Hematopoietic multipotent progenitor cell (in vitro differentiated cells): ENCODE results near the gene NOTCH1. TPM values are rescaled to one million over a fixed set of nuclear protein-coding genes. Genes with fewer than 3 reads are reported as not detected.

Experiments used
- DNase-seq, 3 donors: peaks; one replicate each; pipeline ENCODE4 v3.0.0-alpha.2; 2011 to 2015; ENCODE audit warnings: low read depth in 2 of 3, low spot score in 2 of 3
- total RNA-seq: library from RNA; depleted of rRNA; stranded (reverse); fragments of >200 nt; gene quantifications from one replicate; pipeline ENCODE4 v1.2.3, GENCODE V29; 2012

The NOTCH1 gene
- total RNA-seq, 1 donor: 190 TPM

DNA sequence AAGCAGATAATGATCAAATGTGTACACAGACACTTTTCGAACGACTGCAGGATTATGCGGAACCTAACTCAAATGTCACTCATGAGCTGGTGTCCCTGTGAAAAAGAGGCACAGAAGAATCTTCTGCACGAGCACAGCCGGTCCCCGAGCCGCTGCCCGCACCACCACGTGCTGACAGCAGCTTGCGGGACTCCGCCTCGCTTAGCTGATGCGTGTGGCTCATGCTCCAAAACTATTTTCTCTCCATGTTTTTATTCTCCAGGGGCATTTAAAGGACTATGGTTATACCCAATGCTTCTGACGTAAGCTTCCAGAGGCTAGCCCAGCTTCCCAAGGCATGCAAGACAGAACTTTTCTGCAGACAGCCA, 72.5 kb downstream of the NOTCH1 start:
- no peak for DNase-seq

DNA sequence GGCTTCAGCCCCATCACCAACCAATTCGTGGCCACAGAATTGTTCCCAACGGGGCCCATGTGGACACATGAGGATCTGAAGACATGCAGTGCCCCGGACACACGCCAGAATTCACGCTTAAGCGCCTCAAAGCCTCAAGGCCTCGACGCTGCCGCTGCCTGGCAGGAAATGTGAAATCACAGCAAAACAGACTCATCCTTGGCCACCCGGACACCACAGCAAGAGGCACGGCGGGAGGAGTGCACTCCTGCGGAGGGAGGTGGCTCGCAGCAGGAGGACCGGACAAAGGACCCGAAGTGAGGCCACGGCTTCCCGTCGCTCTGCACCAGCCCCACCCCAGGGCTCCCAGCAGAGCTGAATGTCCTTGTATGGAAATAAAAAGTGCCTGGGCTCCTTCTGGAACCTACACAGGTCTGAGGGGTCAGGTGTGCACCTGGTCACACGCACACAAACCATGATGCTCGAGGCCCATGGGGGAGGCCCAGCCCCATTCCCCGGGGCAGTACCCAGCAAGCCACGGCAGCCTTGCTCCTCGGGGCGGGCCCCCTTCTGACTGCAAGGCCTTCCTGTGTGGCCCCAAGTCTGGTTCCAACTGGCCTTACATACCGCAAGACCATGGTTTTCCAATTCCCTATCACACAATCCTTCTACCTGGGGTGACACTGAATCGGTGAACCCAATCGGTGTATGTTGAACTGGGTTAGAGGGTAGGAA, 73.1 kb downstream of the NOTCH1 start:
- DNase-seq: no peak

DNA sequence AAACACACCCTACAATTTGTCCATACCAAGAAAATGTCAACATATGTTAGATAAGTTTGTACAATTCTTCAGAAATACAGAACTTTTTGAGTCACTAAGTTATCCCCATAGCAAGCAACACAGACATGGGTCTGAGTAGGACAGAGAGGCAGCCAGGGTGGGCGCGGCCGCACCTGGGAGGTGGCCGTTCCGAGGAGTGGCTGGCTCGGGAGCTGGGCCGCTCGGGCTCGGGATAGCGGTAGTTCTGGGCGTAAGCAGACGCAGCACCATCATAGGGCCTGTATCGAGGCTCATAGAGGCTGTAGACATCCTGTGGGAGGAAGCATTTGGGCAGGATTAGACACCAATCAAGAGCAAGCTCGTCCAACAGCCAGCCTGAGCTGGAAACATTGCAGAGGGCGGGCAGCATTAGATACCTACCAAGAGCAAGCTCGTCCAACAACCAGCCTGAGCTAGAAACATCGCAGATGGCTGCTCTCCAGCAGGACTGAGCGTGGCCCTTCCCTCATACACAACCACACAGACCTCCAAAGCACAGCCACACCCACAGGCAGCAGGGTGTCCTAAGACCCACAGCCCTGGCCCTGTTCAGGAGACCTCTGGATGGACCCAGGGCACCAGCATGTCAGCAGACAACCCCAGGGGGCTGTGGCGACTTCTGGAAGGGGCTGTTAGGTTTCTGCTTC, 73.9 kb downstream of the NOTCH1 start:
- no peak for DNase-seq

DNA sequence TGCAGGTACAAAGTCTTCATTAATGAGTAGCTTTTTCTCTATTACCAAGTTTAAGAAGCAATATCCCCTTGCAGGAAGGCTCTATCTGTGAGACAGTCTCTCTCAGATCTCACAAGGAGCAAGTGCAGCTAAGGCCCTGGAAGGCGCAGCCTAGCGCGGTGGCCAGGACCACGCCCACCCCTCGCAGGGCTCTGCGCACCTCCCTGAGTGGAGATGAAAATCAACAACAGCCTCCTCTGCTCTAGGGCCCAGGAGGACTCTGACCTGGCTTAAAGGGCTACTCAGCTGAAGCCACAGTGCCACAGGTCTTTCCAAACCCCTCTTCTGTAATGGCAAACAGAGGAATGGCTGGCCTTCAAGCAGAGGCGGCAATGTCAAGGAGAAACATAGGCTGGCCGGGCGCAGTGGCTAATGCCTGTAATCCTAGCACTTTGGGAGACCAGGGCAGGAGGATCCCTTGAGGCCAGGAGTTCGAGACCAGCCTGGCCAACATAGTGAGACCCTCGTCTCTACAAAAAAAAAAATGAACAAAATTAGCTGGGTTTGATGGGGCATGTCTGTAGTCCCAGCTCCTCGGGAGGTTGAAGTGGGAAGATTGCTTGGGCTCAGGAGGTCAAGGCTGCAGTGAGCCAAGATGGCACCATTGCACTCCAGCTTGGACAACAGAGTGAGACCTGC, 74.9 kb downstream of the NOTCH1 start:
- no peak for DNase-seq

DNA sequence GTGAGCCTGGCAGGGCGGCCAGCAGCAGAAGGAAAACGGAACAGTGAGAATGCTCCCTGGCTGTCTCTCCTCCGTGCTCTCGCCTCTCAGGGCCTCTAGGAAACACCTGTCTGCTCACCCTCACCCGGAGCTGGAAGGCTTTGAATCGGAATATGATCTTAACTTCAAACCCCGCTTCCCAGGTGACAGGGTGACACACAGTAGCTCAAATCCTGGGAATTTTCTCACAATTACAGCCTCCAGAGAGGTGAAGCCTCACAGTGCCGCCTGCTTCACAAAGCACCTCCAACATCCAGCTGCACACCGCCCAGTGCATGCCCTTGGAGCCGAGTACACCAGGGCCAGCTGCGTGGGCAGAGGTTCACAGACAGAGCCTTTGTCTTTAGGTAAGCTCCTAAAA, 75.5 kb downstream of the NOTCH1 start:
- no peak for DNase-seq

DNA sequence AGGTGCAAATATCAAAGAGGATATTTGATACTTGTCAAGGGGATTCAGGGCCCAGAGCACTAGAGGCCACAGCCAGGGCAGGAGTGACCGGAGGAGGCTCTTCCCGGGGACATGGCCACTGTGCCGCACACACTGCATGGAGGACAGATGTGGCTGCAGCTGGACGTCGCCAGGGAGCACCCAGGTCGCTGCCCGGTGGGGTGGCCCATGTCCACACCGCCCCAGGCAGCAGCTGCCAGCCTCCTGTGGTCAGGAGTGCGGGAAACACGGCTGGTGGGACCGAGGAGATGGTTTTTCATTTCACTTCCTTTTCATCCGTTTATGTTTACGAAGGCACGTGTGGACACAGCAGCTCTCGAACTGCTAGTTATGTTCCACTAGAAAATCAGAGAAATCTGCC, 78.1 kb downstream of the NOTCH1 start:
- no peak for DNase-seq

DNA sequence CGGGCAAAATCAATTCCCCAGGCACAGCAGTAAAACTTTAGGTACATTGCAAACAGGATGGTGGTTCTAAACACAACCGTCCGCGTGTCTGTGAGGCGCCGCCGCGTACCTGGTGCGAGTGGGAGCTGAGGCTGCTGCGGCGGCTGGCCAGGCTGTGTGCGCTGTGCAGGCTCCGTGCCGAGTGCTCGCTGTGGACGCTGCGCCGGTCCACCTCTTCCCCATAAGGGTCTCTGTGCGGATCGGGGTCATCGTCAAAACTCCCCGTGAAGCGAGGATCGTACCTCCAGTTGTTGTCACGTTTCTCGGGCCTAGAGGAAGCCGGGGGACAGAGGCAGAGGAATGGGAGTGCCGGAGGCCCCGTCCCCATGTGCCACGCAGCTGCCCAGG, 79.7 kb downstream of the NOTCH1 start:
- no peak for DNase-seq

DNA sequence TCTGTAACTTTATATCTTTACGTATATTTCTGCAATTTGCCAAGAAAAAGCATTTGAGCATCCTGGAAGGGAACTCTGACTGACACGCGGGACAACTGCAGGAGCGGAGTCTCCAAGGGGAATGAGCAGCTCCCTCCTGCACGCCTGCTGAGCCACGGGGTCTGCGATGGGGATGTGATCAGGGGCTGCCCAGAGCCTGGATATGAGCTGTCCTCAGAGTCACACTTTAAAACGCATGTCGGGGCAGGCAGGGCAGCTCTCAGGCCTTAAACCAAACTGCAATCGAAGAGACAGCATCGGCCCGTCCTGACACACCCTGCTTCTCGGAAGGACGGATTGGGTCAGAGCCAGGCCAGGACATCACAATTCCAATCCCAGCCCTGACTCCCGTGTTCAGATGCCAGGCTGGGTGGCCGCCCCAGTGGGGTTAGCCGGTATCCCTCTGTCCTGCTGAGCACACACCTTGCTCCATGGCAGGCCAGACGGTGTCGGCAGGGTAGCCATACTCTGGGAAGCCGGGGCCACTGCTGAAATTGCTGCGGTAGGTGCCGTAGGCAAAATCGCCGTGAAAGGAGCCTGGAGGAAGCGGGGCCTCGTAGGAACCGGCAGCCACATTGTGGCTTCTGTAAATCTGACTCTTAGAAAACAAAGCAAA, 80.2 kb downstream of the NOTCH1 start:
- DNase-seq: no peak

DNA sequence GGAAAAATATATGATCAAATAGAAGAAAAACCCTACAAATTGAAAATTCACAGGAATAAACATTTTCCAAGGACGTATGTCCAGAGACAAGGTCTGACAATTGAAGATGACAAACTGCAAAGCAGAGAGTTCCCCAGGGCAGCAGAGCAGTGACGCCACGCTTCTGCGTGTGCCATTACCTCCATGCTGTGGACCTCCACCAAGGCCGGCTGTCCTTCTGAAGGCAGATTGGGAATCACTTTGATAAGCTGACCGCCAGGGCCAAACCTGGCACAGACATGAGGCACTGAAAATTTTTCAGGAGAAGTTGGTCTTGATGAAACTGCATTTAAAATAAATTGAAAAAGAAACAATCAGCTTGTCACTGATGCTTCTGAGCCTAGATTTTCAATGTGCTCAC, 81.6 kb downstream of the NOTCH1 start:
- no peak for DNase-seq

DNA sequence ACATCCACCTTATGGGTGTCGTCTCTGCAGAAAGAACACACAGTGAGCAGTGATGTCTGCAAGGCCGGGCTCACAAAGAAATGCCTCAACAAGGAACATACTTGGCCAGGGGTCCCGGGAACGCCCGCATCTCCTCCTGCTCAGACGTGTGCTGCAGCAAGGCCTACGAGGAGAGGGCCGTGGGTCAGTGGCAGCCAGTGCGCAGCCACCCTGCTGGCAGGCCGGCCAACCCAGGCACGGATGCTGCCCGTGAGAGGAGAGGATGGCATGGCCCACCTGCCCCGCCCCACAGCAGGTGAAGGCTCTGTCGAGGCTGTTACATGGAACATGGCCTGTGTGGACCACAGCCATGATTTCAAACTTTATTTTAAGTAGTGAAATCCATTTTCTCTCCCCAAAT, 82.3 kb downstream of the NOTCH1 start:
- DNase-seq: no peak

DNA sequence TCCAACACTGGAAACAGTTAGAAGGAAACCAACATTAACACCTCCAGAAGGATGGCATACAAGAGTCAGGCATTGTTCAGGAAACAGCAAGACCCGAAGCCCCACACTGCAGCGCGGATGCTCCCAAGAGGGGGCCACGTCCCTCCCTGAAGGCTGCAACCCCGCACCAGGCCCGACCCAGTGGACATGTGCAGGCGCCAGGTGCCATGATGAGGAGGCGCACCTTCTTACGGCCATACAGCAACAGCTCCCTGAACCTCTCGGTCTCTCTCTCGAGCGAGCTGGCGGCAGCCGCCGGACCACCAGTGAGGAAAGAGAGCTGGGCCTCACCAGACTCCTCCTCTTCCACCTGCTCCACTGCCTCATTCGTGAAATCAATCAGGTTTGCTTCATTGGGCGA, 83.2 kb downstream of the NOTCH1 start:
- no peak for DNase-seq

DNA sequence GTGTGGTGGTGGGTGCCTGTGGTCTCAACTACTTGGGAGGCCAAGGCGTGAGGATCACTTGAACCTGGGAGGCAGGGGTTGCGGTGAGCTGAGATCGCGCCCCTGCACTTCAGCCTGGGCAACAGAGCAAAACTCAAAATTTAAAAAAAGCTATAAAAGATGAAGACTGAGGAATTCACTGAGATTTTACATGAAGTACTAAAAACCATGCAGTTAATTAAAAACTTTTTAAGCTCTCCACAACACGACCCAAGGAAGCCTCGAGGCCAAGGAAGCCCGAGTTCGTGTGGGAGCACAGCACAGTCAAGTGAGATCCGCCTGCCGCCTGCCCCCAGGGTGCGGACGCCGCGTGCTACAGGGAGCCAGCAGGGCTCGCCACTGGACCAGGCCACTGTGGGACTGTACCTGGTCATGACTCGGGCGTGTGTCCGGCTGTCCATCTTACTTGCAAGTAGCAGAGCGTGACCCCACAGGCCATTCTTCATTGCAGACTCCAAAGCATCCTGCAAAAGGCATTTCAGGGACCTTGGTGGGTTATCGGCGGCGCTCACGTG, 85.0 kb downstream of the NOTCH1 start:
- DNase-seq: no peak

DNA sequence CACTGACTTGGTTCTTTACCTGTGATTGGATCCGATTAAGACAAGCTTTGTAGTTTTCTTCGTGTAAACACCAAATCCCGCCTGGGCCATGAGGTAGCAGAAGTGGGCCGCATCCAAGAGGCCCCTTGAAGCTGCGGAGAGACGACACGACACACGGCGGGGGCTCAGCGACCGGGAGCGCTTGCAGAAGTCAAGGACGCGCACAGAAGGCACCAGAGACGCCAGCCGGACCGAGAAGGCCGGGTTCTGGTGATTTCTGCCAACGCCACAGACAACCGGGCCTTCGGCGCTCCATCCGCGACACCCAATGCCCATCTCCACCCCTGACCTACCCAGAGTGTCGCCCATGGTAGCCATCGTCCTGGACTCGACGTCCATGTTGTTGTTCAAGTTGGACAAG, 86.4 kb downstream of the NOTCH1 start:
- no peak for DNase-seq

DNA sequence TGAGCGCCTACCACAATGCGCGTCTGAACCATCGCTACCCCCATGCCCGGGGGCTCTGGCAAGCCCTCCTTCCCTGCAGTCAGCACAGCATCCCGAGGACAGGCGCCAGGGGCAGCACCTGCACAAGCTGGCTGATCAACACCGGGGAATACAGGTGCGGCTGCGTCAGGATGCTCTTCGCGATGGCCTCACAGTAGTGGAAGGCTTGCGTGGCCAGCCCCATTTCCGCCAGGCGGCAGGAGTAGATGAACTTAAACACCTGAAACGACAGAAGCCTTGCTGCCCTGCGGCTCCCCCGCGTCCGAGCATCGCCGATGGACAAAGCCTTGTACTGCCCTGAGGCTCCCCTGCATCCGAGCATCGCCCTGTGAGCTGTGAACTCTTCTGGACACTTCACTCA, 88.5 kb downstream of the NOTCH1 start:
- DNase-seq: no peak

DNA sequence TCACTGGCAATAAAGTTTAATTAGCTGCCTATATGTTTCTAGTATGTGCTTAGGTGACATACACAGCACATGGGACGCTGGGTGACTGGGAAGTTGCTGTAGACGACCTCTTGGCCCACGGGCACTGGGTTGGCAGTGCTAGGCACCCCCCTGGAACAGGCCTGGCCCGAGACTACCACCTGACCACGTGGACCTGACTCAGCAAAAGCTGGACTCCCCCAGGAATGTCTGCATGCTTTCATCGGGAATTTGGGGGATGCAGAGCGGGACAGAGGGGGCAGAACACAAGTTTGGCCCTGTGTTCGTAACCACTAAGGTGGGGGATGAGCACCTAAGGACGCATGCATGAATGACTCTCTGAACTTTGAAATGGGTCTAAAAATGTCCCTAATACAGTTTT, 89.6 kb downstream of the NOTCH1 start:
- no peak for DNase-seq

DNA sequence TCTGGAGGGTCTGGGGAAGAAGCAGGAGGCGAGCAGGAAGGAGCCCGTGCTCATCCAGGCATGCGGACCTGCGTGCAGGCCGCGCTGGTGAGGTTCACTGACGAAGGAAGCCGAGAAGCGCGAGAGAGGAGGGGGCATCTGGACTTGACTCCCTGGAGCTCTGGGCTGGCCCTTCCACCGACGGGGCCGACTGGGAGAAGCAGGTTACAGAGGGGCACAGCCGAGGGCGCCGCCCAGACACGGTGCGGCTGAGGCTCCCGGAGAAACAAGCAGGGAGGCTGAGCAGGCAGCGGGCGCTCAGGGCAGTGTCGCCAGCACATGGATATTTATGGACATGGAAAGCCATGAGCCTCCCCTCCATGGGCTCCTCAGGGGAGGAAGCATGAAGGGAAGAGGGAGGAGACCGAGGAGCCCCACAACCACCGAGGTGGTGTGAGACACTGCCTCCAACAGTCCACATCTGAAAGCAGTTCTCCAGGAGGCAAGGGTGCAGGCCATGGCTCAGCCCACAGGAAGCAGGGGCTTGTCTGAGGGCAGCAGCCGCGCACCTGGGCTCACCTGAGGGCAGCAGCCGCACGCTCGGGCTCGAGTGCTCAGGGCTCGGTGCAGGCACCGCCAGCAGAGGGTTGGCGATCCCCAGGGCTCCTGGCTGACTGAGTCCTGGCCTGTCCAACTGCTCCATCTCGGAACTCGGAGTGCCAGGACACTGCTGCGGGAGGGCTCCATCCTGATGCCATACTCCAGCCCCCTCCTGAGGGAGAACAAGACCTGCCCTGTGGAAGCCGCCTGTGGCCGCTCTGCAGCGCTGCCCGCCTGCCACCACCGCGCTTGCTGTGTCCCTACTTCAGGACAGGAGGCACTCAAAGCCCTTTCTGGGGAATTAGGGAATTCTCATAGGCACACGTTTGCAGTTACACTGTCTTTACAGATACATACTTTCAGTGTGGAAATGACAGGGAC, 90.5 kb downstream of the NOTCH1 start:
- no peak for DNase-seq

DNA sequence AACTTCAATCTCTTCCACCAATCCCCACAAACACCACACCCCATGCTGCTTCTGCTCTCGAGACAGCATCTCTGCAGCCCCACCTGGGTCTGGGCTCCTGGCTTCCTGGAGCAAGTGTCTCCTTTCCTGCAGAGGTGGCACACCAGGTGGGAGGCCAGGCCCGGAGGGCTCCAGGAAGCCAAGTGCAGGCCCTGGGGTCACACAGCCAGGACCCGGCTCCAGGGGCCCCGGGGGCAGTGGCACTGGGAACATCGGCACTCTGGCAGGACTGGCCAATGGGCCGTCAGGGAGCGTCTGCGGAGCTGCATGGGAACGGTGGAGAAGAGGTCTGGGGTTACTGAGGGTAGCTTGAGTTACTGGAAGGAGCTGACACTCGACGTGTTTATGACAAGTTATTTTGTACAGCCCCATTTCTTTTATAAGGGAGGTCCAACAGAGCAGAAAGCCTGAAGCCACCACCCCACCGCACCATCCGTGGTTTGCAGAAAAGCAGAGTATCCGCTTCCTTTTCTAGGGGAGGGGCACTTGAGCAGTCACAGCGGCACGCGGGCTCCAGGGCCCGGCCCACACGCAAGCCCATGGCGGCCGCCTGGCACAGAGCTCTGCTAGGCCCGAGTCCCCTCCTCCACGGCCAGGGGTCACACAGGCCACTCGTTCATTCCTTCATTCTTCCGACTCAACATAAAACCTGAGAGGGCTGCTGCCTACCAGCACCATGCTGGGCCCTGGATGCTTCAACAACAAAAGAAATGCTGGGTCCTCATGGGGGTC, 91.6 kb downstream of the NOTCH1 start:
- no peak for DNase-seq

DNA sequence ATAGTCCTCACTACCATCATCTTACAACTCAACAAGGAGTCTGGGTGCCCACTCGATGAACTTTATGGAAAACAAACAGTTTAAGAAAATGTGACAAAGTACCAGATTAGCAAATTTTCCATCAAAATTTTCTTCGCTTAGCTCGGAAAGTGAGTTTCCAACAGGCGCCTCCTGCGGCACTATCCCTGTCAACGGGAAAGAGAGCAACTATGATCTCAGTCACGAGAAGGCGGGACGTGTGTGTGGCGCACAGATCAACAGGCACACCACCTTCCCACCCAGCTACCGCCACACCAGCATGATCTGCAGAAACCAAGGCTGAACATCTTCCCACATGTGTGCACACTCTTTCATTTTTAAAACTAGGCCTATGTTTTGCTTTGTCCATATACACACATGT, 92.5 kb downstream of the NOTCH1 start:
- no peak for DNase-seq

DNA sequence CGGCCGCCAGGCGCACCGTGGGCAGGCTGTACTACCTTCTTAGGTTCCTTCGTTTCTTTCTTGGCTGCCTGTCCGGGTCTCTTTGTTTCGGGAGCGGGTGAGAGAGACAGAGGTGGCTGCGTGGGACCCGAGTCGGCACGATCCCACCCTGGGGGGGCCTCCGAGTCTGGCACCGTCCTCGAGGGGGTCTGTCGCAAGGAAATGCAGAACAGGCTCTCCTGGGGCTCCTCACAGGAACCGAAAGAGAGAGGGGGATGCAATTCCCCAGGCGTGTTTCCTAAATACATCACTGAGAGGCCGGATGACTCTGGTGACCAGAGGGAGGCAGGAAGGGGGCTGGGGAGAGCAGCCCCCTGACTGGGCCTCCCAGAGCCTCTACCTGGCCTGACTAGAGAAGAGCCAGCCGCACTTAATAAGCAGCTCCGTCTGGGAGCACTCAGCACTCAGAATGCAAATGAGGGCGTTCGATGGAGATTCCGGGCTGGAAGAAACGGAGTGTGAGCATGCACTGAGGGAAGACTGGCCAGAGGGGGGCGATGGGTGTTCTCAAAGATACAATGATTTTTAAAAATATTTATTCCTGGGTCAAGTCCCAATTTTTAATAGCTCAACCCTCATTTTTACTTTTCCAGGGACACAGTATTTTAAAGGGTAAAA, 94.5 kb downstream of the NOTCH1 start:
- DNase-seq: no peak
